Activated B cell treated with CpG ODN at 0.5 μM for 24 hours (primary cell): ENCODE data around the gene PPP1R12C. TPM values are rescaled to one million over a fixed set of nuclear protein-coding genes. Genes with fewer than 3 reads are reported as not detected.

Source experiments
- ATAC-seq: fragments of 200-7000 bp; cut with Tn5 transposase; one replicate; pipeline ENCODE4 v1.10.0; 2021; ENCODE audit warnings: low read depth, mild to moderate bottlenecking, moderate library complexity
- CTCF ChIA-PET: fragments of 350-600 bp; sonication (Branson Sonifier 250); formaldehyde crosslinking; loops from one replicate; lab custom pipeline; 2021; ENCODE audit warnings: antibody characterized with exemption; lab: Charles Lee
- POLR2A ChIA-PET: fragments of 350-600 bp; sonication (Branson Sonifier 250); formaldehyde crosslinking; loops from one replicate; lab custom pipeline; 2021; ENCODE audit warnings: antibody characterized with exemption; lab: Charles Lee
- DNase-seq: peaks from one replicate; pipeline ENCODE4 v3.0.0; 2022
- H3K27ac Mint-ChIP-seq: one replicate; pipeline ENCODE4 v1.8.0; 2020; ENCODE audit warnings: mixed read lengths
- H3K27me3 Mint-ChIP-seq: one replicate; pipeline ENCODE4 v1.8.0; 2021; ENCODE audit warnings: mixed read lengths
- H3K36me3 Mint-ChIP-seq: one replicate; pipeline ENCODE4 v1.8.0; 2021; ENCODE audit warnings: low read depth, mixed read lengths
- H3K4me1 Mint-ChIP-seq: one replicate; pipeline ENCODE4 v1.8.0; 2021; ENCODE audit warnings: mixed read lengths
- H3K4me3 Mint-ChIP-seq: one replicate; pipeline ENCODE4 v1.8.0; 2020; ENCODE audit warnings: mild to moderate bottlenecking, mixed read lengths
- H3K9me3 Mint-ChIP-seq: one replicate; pipeline ENCODE4 v1.8.0; 2020; ENCODE audit warnings: mixed read lengths
- intact Hi-C: fragments of 100-400 bp; cut with micrococcal nuclease; formaldehyde crosslinking; loops from one replicate; pipeline ENCODE4 v1.15.1; 2024
- total RNA-seq: library from RNA; stranded (reverse); gene quantifications from 2 replicates; pipeline ENCODE4 v1.2.3, GENCODE V29; 2022
- TF ChIP-seq, protein P1 (sequence below): fragments of 200-600 bp; IDR thresholded peaks from one replicate; pipeline ENCODE4 v1.8.0; 2022; ENCODE audit warnings: antibody characterized with exemption, mild to moderate bottlenecking

Gene PPP1R12C
- total RNA-seq, 1 donor from 2014 or later, result 139 TPM

DNA sequence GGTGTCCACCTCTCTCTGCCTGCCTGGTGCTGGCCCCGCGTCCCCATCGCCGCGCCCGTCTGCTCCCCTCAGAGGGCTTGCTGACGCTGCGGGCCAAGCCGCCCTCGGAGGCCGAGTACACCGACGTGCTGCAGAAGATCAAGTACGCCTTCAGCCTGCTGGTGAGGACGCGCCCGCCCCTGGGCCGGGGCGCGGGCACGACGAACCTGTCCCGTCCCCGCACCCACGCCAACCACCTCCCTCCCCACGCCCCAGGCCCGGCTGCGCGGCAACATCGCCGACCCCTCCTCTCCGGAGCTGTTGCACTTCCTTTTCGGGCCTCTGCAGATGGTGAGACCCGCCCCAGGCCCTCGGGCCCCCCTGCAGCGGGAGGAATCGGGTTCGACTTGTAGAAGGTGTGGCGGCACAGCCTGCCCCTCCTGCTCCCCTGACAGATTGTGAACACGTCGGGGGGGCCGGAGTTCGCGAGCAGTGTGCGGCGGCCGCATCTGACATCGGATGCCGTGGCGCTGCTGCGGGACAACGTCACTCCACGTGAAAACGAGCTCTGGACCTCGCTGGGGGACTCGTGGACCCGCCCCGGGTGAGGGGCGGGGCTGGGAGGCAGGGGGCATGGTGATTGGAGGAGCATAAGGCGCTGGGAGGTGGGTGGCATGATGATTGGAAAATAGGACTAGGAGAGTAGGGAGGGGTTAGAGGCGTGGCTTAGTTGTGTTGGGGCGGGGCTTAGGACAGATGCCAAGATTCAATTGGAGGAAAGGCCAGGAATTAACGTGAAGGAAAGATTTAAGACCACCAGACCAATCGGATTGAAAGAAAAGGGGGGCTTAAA lies 35.2 kb downstream of the PPP1R12C start:
- Mint-ChIP-seq H3K9me3 (no peaks in the 10 kb centered on the region), H3K36me3 (no peaks in the 10 kb centered on the region), H3K4me1 (peaks cover 36% of the 10 kb centered on the region), H3K27ac (no peak overlapping the region), H3K4me3 (peak overlapping the region; percentile 28), H3K27me3 (peaks cover 48% of the 10 kb centered on the region)
- DNase-seq (no peak), ATAC-seq (no peak)
- CTCF ChIA-PET, result no interaction called here
- POLR2A ChIA-PET, result interaction anchor here (0.5 kb wide), 1 partner anchor 543 kb away, joined by 4 read pairs; no protein-coding TSS in a partner anchor
- TF ChIP-seq, protein P1, sequence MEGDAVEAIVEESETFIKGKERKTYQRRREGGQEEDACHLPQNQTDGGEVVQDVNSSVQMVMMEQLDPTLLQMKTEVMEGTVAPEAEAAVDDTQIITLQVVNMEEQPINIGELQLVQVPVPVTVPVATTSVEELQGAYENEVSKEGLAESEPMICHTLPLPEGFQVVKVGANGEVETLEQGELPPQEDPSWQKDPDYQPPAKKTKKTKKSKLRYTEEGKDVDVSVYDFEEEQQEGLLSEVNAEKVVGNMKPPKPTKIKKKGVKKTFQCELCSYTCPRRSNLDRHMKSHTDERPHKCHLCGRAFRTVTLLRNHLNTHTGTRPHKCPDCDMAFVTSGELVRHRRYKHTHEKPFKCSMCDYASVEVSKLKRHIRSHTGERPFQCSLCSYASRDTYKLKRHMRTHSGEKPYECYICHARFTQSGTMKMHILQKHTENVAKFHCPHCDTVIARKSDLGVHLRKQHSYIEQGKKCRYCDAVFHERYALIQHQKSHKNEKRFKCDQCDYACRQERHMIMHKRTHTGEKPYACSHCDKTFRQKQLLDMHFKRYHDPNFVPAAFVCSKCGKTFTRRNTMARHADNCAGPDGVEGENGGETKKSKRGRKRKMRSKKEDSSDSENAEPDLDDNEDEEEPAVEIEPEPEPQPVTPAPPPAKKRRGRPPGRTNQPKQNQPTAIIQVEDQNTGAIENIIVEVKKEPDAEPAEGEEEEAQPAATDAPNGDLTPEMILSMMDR, result no peak
- intact Hi-C loops, result loop anchor here (5.0 kb wide), 1 partner anchor 95 kb away; no protein-coding TSS in a partner anchor

DNA sequence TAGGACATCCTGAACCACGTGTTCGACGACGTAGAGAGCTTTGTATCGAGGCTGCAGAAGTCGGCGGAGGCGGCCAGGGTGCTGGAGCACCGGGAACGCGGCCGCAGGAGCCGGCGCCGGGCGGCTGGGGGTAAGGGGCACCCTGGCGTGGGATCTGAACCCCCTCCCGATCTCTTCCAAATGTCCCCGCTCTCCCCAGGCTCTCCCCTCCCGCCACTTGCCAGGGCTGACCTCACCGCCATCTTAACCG lies 35.7 kb downstream of the PPP1R12C start:
- intact Hi-C loops, result loop anchor here (1.0 to 5.0 kb wide), 3 partner anchors 18 to 96 kb away; partner anchors contain the start of gene RDH13
- peaks cover 53% of the 10 kb centered on the region for H3K27me3 Mint-ChIP-seq
- no peaks in the 10 kb centered on the region for H3K9me3 Mint-ChIP-seq
- H3K4me1 Mint-ChIP-seq, result peaks cover 31% of the 10 kb centered on the region
- ATAC-seq, result no peak
- no peak overlapping the region for H3K27ac Mint-ChIP-seq
- no peak for DNase-seq
- ChIA-PET CTCF (no interaction called here), POLR2A (interaction anchor here (0.5 kb wide), 1 partner anchor 543 kb away, joined by 4 read pairs; no protein-coding TSS in a partner anchor)
- H3K36me3 Mint-ChIP-seq, result no peaks in the 10 kb centered on the region
- TF ChIP-seq, protein P1, result no peak
- H3K4me3 Mint-ChIP-seq, result peak overlapping the region; percentile 76

DNA sequence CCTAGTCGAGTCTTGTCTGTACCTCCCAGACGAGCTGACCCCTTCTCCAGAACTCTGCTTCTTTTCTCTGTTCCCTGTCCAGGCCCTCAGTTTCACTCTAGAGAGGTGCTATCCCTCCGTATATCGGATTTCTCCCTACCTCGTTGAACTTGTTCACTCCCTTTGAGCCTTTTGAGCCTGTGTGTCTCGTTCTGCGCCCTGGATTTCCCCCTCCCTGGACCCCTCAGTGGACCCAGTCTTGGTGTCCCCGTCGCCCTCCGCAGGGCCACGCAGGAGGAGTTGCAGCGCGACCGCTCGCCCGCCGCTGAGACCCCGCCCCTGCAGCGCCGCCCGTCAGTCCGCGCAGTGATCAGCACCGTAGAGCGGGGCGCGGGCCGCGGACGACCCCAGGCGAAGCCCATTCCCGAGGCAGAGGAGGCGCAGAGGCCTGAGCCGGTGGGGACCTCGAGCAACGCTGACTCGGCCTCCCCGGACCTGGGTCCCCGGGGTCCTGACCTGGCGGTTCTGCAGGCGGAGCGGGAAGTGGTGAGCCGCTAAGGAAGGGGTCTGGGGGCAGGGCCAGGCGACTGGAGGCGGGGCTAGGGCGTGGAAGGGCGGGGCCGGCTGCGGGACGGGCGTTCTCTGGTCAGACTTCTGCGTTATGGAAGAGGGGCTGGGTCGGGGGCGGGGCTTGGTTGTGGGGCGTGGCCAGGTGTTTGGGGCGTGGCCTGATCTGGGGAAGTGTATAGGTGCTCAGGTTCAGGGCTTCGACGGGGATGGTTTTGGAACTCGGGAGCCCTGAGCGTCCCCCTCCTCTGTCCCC lies 36.3 kb downstream of the PPP1R12C start:
- DNase-seq, result peak; percentile 80

DNA sequence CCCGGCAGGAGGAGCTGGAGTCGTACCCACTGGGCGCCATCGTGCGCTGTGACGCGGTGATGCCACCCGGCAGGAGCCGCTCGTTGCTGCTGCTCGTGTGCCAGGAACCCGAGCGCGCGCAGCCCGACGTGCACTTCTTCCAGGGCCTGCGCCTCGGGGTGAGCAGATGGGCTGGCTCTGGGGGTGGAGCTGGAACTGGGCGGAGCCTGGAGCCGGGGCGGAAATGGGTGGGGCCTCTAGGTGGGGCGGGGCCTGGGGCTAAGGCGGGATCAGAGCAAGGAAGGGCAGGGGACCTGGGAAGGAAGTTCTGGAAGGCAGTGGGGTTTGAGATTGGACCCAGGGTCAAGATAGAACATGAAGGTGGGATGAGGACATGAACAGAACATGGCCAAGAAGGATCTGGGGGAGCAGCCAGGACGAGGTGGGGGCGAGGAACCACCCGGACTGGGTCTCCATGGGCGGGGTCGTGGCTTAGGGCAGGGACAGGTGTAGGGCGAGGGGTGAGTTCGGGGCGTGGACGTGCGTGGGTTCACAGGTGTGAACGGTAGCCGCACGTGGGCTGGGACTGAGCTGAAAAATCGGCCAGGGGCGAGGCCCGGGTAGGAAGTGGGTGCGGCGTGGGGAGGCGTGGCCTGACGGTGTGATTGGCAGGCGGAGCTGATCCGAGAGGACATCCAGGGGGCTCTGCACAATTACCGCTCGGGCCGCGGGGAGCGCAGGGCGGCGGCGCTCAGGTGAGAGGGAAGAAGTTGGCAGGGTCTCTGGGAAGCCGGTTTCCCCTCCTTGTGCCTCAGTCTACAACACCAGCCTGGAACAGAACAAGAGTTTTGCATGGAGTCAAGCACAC lies 37.1 kb downstream of the PPP1R12C start:
- Mint-ChIP-seq H3K27me3 (peaks cover 53% of the 10 kb centered on the region), H3K9me3 (no peaks in the 10 kb centered on the region), H3K4me3 (peak overlapping the region; percentile 76), H3K4me1 (peaks cover 31% of the 10 kb centered on the region), H3K36me3 (no peaks in the 10 kb centered on the region), H3K27ac (peak overlapping the region; percentile 18)
- POLR2A ChIA-PET, result no interaction called here
- ATAC-seq, result peak; percentile 28
- CTCF ChIA-PET, result interaction anchor here (1.2 kb wide), 1 partner anchor 9 kb away, joined by 6 read pairs; no protein-coding TSS in a partner anchor
- intact Hi-C loops, result loop anchor here (5.0 kb wide), 1 partner anchor 97 kb away; no protein-coding TSS in a partner anchor
- TF ChIP-seq, protein P1, result no peak
- peak; percentile 42 for DNase-seq

More for the DNA sequence above, 36.3 kb downstream of the PPP1R12C start:
- peaks cover 54% of the 10 kb centered on the region for H3K27me3 Mint-ChIP-seq
- TF ChIP-seq, protein P1, result no peak
- no peaks in the 10 kb centered on the region for H3K36me3 Mint-ChIP-seq
- intact Hi-C loops, result loop anchor here (1.0 to 5.0 kb wide), 3 partner anchors 18 to 96 kb away; partner anchors contain the start of gene RDH13
- peak overlapping the region; percentile 76 for H3K4me3 Mint-ChIP-seq
- POLR2A ChIA-PET, result interaction anchor here (0.5 kb wide), 1 partner anchor 544 kb away, joined by 4 read pairs; no protein-coding TSS in a partner anchor
- peak overlapping the region; percentile 18 for H3K27ac Mint-ChIP-seq
- no peaks in the 10 kb centered on the region for H3K9me3 Mint-ChIP-seq
- peak; percentile 87 for ATAC-seq
- peaks cover 31% of the 10 kb centered on the region for H3K4me1 Mint-ChIP-seq
- CTCF ChIA-PET, result interaction anchor here (1.2 kb wide), 1 partner anchor 8 kb away, joined by 6 read pairs; no protein-coding TSS in a partner anchor
